NCI-H510A (cell line): Measurements from ENCODE around the gene OAF.
"Not testable (repeated sequence)": the region's sequence is repeated elsewhere in the genome, so short reads cannot be mapped to it uniquely, and the experiment has no call there.

Experiments used
- DNase-seq: peaks from one replicate; lab custom pipeline; 2025; lab: John Stamatoyannopoulos, UW

Gene OAF

GRCh38 chr11:120273956-120274355, 63.1 kb downstream of the OAF start:
- DNase-seq: not testable (repeated sequence)

- no peak for DNase-seq
Measured at GRCh38 chr11:120279502-120279901, 68.7 kb downstream of the OAF start.
